VCaP (cell line): ENCODE data around the gene STOM.
A peak's percentile ranks its signal among the peaks of the same experiment; 100 is the strongest.

Experiments
- H3K27ac ChIP-seq: fragments of 450-650 bp; 2 replicates; pipeline ENCODE4 v1.5.1; 2017
- TF ChIP-seq, protein P1 (sequence below): fragments of 450-650 bp; conservative IDR thresholded peaks from 2 replicates; pipeline ENCODE4 v1.5.1; 2017; ENCODE audit warnings: mild to moderate bottlenecking, moderate library complexity

Gene STOM

DNA sequence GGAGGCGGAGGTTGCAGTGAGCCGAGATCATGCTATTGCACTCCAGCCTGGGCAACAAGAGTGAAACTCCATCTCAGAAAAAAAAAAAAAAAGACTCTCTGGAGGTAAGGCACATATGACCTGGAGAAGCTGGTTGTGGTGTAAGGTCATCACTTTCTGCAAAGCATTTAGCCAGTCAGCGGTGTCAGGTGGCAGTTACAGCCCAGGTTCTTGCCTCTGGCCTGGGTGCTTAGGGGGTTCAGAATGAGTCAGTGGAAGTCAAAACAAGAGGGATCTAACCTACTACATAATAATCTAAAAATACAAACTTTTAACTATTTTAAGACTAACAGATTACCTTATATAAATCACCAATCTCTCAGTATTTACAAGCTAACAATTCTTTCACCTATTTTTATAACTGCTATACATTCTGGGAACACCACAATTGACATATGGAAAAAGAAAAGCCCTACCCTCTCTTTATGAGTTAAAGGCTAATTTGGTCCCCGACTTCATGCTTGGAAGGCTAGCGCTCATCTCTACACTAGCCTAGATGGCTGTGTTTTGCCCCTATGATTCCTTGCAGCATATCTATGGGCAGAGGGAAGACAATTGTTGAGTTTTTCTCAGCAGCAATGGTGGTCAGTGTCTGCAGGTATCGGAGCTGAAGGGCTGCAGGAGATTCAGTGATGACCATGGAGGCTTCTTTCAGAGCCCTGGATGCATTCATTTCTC is 29.2 kb downstream of the STOM start:
- H3K27ac ChIP-seq: no peak overlapping the region
- TF ChIP-seq, protein P1, sequence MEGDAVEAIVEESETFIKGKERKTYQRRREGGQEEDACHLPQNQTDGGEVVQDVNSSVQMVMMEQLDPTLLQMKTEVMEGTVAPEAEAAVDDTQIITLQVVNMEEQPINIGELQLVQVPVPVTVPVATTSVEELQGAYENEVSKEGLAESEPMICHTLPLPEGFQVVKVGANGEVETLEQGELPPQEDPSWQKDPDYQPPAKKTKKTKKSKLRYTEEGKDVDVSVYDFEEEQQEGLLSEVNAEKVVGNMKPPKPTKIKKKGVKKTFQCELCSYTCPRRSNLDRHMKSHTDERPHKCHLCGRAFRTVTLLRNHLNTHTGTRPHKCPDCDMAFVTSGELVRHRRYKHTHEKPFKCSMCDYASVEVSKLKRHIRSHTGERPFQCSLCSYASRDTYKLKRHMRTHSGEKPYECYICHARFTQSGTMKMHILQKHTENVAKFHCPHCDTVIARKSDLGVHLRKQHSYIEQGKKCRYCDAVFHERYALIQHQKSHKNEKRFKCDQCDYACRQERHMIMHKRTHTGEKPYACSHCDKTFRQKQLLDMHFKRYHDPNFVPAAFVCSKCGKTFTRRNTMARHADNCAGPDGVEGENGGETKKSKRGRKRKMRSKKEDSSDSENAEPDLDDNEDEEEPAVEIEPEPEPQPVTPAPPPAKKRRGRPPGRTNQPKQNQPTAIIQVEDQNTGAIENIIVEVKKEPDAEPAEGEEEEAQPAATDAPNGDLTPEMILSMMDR: no peak

DNA sequence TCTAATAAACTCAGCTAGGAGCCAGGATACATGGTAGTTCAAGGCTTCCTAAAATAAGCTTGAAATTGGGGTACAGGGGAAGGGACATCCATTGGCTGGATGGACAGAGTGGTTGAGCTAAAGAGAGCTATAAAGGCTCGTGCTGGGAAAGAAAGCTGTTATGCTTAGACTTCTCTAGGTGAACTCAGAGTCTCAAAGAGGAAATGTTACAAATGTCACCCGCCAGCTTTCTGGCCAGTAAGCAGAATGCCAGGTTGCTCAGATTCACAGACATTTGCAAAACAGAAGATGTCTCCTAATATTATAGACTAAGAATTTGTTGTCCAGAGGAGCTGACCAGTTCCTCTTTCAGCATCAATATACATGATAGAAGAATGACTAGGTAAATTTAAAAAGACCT is 30.6 kb downstream of the STOM start:
- no peak overlapping the region for H3K27ac ChIP-seq
- TF ChIP-seq, protein P1: no peak

DNA sequence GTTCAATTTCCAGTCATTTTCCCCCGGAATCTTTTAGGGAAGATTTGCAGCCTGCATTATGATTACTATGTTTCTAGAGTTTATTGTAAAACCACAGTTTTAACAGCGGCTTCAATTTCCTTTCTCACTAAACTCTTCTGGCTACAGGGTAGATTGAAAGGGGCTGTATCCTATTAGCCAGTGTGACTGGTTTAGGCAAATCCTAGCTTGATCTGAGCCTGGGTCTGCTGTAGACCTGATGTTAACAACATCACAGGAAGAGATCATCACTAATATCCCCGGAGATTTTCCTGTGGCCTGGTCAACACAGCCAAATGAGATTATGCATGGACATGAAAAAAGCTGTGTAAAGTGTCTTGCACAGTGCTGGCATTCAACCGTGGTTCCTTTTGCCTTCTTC is 33.4 kb downstream of the STOM start:
- H3K27ac ChIP-seq: no peak overlapping the region
- TF ChIP-seq, protein P1: no peak

DNA sequence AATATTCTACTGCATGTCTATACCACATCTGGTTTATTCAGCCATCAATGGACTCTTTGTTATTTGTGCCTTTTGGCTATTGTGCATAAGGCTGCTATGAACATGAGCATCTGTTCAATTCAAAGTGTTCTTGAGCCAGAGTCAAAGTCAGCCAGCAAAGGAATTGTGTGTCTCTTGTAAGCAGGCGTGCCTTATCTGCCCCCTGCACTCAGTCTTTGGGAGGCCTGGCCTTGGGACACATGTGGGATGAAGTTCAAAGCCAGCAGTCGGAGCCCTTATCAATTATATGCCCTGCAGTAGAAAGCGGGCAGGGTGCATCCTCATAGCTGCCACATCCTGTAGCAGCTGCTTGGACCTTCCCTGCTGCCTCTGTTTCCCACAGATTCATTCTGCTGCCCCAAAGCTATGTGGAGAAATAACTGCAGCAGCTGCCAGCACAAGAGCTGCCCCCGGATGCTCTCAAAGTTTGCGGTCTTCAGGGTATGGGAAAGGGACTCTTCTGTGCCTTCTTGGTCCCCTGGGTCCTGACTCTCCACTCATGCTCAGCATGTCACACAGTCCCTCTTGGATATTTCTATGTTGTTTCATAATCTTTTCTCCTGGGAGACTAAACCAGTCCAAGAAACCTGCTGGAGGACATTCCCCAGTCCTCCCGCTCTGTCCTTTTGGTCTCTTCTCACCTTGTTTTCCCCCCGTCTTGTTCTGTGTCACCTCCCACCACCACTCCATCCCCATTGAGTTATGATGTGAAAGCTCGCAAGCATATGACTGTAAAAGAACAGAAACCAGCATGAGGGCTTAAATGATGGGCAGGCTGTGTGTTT is 35.9 kb downstream of the STOM start:
- TF ChIP-seq, protein P1: no peak
- no peak overlapping the region for H3K27ac ChIP-seq

DNA sequence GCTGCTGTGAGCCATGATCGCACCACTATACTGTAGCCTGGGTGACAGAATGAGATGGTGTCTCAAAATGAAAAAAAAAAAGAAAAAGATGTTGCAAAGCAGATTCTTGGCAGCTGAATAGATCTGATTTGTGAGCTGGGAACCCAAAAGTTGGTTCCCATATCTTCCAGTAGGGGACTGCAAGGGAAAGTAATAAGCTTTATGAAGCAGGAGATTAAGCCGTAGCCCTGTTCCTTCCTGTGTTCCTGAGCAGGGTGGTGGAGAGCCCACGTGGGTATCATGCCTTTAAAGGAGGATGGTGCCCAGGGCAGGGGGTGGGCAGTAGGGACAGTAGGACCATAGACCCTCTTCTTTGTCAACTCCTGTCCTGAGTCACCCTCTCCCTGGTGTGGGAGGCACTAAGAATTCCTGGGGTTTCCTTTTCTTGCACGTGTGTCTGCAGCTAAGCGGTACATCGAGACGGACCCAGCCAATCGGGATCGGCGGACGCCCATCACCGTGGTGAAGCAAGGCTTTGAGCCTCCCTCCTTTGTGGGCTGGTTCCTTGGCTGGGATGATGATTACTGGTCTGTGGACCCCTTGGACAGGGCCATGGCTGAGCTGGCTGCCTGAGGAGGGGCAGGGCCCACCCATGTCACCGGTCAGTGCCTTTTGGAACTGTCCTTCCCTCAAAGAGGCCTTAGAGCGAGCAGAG is 37.9 kb downstream of the STOM start:
- TF ChIP-seq, protein P1: 0 out of 2 replicates have a peak, but pooled peaks have one; percentile 13

DNA sequence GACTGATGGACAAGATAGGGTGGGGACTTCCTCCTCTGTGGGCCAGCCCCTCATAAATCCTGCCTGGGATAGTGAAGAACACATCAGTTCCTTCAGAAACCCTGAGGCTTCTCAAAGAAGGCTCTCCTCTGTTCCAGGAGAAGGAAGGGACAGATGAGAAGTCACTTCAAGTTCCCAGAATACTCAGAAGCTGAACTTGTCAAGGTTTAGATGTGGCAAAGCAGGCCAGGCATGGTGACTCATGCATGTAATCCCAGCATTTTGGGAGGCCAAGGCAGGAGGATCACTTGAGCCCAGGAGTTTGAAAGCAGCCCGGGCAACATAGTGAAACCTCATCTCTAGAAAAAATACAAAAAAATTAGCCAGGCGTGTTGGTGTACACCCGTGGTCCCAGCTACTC is 38.5 kb downstream of the STOM start:
- TF ChIP-seq, protein P1: no peak
- H3K27ac ChIP-seq: no peak overlapping the region

More for the DNA sequence above, 37.9 kb downstream of the STOM start:
- no peak overlapping the region for H3K27ac ChIP-seq
